ENCODE data around the gene TSPAN9.

DNA sequence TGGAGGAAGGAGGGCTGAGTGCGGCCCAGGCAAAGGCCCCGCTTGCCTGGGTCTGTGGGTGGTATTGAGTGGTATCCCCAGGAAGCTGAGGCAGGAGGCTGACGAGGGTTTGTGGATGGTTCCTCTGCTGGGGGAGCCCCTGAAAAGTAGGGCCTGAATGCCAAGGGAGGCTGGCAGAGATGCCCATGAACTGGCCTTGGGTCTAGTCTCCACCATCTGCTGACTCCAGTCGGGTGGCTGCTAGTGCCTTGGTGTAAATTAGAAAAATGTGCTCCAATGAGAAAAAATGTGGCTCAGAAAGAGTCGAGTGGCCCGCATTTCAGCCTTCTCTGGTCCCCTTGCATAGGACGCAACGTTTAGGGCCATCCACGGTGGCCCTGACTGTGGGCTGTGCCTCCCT is 232.6 kb downstream of the TSPAN9 start:
- TF ChIP-seq, protein P1, sequence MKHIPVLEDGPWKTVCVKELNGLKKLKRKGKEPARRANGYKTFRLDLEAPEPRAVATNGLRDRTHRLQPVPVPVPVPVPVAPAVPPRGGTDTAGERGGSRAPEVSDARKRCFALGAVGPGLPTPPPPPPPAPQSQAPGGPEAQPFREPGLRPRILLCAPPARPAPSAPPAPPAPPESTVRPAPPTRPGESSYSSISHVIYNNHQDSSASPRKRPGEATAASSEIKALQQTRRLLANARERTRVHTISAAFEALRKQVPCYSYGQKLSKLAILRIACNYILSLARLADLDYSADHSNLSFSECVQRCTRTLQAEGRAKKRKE (CRISPR knock-in tag; IDR thresholded peaks at IDR 0.05; ENCODE audit: low read depth): no peak
- TF ChIP-seq CEBPB (IDR thresholded peaks at IDR 0.05) (no peak), MAFK (IDR thresholded peaks at IDR 0.05; ENCODE audit: partially characterized antibody) (no peak), EP300 (IDR thresholded peaks at IDR 0.05) (no peak), CHD4 (IDR thresholded peaks at IDR 0.05; ENCODE audit: borderline replicate concordance) (no peak), POLR2AphosphoS2 (conservative IDR thresholded peaks at IDR 0.05; ENCODE audit: low read length) (no peak), RNF2 (IDR thresholded peaks at IDR 0.05; ENCODE audit: borderline replicate concordance, low read depth) (no peak), KDM5A (IDR thresholded peaks at IDR 0.05) (no peak), HOXB13 (CRISPR knock-in tag; IDR thresholded peaks at IDR 0.05; ENCODE audit: low read depth) (no peak)
- TF ChIP-seq, protein P2, sequence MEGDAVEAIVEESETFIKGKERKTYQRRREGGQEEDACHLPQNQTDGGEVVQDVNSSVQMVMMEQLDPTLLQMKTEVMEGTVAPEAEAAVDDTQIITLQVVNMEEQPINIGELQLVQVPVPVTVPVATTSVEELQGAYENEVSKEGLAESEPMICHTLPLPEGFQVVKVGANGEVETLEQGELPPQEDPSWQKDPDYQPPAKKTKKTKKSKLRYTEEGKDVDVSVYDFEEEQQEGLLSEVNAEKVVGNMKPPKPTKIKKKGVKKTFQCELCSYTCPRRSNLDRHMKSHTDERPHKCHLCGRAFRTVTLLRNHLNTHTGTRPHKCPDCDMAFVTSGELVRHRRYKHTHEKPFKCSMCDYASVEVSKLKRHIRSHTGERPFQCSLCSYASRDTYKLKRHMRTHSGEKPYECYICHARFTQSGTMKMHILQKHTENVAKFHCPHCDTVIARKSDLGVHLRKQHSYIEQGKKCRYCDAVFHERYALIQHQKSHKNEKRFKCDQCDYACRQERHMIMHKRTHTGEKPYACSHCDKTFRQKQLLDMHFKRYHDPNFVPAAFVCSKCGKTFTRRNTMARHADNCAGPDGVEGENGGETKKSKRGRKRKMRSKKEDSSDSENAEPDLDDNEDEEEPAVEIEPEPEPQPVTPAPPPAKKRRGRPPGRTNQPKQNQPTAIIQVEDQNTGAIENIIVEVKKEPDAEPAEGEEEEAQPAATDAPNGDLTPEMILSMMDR (IDR thresholded peaks at IDR 0.05): no peak
